AML-193 (cell line): ENCODE results near the gene PFKP.
"Not testable (repeated sequence)": the region's sequence is repeated elsewhere in the genome, so short reads cannot be mapped to it uniquely, and the experiment has no call there.

Experiments
- DNase-seq, 2 experiments: peaks; one replicate each; lab custom pipeline; 2025; lab: John Stamatoyannopoulos, UW

PFKP gene

GRCh38 chr10:3159152-3159551 is 91.8 kb downstream of the PFKP start:
- DNase-seq: no peak

DNA sequence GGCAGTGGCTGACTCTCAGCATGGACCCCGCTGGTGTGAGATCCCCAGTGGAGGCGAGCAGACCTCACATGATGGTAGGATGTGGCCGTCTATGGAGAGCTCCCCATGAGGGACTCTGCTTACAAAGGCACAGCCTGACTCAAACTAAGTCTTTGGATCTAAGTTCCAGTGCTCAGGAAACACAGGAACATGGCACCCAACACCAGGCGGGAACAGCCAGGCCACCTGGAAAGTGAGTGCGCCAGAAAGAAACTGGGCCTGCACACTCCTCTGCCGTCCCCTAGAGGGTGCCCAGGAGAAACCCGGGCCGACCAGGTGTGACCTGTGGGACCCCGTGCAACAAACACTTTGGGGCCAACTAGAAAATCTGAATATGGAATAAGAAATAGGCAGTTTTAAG is 95.2 kb downstream of the PFKP start:
- DNase-seq: no peak

GRCh38 chr10:3163879-3164278 is 96.5 kb downstream of the PFKP start:
- no peak for DNase-seq

- no peak for DNase-seq
These were observed 97.8 kb downstream of the PFKP start for GRCh38 chr10:3165196-3165595.

- DNase-seq: no peak
These were observed 99.3 kb downstream of the PFKP start for GRCh38 chr10:3166496-3167290.

GRCh38 chr10:3167611-3168330 is 100.4 kb downstream of the PFKP start:
- DNase-seq: no peak

DNA sequence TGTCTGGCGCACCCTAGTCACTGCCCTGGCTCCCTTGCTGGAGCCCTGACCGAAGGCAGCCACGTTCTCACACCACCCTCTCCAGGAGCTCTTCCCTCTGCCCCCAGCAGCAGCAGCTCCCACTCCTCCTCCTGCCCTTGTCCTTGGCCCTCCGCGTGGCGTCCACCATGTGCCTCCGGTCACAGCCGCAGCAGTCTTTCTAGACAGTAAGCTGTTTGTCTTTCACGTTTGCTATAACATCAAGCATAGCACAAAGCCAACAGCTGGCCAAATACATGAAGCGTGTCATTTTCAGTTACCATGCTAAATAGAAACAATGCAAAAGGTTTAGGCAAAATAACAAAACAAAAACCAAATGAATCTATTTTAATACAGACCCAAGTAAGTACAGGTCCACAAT is 101.9 kb downstream of the PFKP start:
- DNase-seq: no peak

DNA sequence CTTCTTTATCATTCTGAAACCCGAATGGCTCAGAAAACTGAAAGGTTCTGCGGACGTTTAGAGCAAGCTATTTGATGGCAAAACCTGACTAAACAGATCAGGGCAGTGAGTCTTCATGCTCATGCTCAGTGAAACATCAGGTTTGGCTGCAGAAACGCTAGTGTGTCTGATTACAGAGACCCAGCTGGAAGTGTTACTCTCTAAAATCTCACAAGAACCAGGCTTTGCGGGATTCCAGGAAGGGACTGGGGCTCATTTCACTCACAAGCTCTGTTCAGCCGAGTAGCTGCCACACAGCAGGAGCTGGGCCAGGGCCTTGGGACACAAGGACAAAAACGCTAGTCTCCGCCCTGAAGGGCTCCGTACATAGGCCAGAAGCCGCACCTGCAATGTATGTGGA is 102.3 kb downstream of the PFKP start:
- no peak for DNase-seq

GRCh38 chr10:3171488-3171887 is 104.1 kb downstream of the PFKP start:
- not testable (repeated sequence) for DNase-seq

GRCh38 chr10:3172081-3172445 is 104.7 kb downstream of the PFKP start:
- DNase-seq: peak; percentile 9 to 40

- DNase-seq: peak; percentile 97 to 98
These were observed 105.3 kb downstream of the PFKP start, which contains the start of gene PITRM1 for GRCh38 chr10:3172446-3173170. Gene PITRM1 (minus strand): TSS chr10:3172782. CDS start chr10:3172772, 10 bp downstream.

GRCh38 chr10:3173171-3173878 is 106.0 kb downstream of the PFKP start:
- no peak for DNase-seq

DNA sequence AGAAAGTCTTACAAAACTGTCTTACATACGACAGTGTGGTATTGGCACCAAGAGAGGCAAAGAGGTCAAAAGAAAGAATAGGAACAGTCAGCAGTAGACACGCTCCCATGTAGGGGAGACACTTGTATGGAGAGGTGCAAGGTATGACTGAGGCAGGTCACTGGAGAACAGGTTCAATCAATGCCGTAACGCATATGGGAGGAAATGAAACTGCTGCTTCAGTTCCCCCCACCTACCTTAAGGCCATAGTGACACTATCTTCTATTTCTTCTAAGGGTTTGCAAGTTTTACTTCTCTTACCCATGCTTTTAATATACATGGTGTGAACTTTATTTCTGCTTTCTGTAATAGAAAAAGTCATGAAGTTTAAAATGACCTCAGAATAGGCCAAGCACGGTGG is 110.7 kb downstream of the PFKP start:
- no peak for DNase-seq

DNA sequence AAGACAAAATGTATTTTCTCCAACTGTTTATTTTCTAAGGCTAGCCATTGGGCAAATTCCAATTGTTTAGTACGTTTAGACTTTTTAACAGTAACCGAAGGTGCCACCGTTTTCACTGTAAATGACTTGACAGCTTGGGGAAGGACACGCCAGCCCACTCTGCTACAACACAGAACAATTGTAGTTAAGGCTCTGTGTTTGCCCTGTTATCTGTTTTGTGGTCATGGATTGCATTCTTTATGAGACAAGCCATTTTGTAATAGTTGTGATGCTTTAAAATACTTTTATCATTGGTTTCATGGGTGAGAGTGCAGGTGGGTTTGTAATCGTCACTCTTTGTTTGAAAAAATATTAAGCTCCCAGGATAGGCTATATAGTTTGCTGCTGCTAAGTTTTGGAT is 111.8 kb downstream of the PFKP start:
- no peak for DNase-seq

DNA sequence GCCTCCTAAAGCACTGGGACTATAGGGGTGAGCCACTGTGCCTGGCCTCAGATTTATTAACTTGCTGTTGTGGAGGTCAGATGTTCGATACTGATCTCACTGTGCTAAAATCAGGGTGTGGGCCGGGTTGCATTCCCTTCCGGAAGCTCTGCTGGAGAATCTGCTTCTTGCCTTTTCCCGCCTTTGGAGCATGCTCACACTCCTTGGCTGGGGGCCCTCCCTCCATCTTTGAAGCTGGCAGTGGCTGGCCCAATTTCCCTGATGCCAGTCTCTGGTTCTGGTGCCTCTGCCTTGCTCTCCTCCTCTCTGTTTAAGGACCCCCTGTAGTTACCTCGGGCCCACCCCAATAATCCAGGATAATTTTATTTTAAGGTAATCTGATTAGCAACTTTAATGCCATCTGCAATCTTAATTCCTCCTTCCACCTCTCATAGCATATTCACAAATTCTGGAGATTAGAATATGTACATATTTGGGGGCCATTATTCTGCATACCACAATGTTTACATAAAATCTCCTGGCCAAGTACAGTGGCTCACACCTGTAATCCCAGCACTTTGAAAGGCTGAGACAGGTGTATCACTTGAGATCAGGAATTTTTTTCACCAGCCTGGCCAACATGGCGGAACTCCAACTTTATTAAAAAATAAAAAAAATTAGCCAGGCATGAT is 113.1 kb downstream of the PFKP start:
- DNase-seq: no peak

DNA sequence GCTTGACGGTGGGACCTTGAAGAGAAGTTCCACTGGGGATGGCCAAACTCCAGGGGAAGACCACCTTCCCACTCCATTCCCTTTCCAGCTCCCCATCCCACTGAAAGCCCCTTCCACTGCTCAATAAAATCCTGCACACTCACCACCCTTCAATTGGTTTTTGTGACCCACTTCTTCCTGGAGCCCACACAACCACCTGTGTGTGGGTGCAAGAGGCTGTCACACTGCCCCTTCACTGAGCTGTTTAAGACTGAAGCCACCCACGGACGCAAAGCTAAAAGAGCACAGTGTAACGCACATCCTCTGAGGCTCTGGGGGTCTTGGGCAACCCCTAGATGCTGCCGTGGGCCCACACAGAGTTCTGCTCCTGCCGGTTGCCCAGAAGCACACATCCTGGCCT is 118.0 kb downstream of the PFKP start:
- DNase-seq: no peak

- no peak for DNase-seq
These were observed 119.0 kb downstream of the PFKP start for GRCh38 chr10:3186368-3186767.
